Breast epithelium (tissue), 3 donors: Measurements from ENCODE around the gene NR3C2.

Source experiments
- CTCF ChIP-seq, 3 donors: fragments of 450-650 bp; IDR thresholded peaks; one replicate each; pipeline ENCODE4 v1.5.1; 2016 to 2017; ENCODE audit warnings: antibody characterized with exemption in 3 of 3, mild to moderate bottlenecking in 3 of 3, moderate library complexity in 3 of 3
- POLR2A ChIP-seq: fragments of 450-650 bp; IDR thresholded peaks from one replicate; pipeline ENCODE4 v1.6.1; 2016; ENCODE audit warnings: antibody characterized with exemption, mild to moderate bottlenecking, moderate library complexity
- POLR2AphosphoS5 ChIP-seq, 3 donors: sonication (generic); formaldehyde crosslinking; IDR thresholded peaks; one replicate each; pipeline ENCODE4 v1.6.1; 2017; ENCODE audit warnings: antibody characterized with exemption in 3 of 3

- TF ChIP-seq POLR2A (no peak), CTCF (IDR thresholded peaks at IDR 0.05) (no peak), POLR2AphosphoS5 (IDR thresholded peaks at IDR 0.05) (no peak)
These were observed 384.7 kb downstream of the NR3C2 start for GRCh38 chr4:148057516-148057915.
